ENCODE data around the gene ACKR2. TPM values are rescaled to one million over a fixed set of nuclear protein-coding genes. Genes with fewer than 3 reads are reported as not detected.

Gene ACKR2
- total and polyA plus RNA-seq, 2 of the 13 experiments (the other 11 are each of a cell fraction or from before 2014, with no cell fraction given) = 1.1 to 1.9 TPM

DNA sequence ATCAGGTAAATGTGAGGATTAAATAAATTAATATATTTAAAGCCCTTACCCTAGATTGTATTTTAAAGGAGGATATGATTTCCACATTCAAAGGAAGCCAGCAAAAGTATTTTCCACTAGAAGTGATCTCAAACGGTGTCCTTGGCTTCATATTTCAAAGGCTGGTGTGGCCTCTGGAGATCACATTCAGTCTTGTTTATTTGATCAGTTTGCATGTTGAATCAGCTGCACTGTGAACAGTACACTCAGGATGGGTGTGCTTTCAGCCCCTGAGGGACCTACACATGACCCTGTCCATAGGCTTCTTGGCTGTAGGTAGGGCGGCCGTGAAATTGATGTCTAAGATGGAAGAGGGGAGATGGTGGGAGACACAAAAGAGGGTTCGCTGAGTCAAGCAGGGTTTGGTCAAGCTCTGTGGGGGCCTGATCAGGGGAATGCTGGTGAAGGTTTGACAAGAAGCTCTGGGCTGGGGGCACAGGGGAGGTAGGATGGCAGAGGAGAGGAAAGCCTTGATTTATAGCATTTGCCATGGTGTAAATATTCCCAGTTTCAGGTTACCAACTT, 44.6 kb downstream of the ACKR2 start (continued):
- TF ChIP-seq, protein P1, sequence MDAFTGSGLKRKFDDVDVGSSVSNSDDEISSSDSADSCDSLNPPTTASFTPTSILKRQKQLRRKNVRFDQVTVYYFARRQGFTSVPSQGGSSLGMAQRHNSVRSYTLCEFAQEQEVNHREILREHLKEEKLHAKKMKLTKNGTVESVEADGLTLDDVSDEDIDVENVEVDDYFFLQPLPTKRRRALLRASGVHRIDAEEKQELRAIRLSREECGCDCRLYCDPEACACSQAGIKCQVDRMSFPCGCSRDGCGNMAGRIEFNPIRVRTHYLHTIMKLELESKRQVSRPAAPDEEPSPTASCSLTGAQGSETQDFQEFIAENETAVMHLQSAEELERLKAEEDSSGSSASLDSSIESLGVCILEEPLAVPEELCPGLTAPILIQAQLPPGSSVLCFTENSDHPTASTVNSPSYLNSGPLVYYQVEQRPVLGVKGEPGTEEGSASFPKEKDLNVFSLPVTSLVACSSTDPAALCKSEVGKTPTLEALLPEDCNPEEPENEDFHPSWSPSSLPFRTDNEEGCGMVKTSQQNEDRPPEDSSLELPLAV (CRISPR knock-in tag; conservative IDR thresholded peaks at IDR 0.05; ENCODE audit: low read depth) = no peak
- 0 out of 2 replicates have a peak, but pooled peaks have one; percentile 45 for TF ChIP-seq KLF9 (CRISPR knock-in tag; IDR thresholded peaks at IDR 0.05; ENCODE audit: low read depth)
- TF ChIP-seq, protein P2, sequence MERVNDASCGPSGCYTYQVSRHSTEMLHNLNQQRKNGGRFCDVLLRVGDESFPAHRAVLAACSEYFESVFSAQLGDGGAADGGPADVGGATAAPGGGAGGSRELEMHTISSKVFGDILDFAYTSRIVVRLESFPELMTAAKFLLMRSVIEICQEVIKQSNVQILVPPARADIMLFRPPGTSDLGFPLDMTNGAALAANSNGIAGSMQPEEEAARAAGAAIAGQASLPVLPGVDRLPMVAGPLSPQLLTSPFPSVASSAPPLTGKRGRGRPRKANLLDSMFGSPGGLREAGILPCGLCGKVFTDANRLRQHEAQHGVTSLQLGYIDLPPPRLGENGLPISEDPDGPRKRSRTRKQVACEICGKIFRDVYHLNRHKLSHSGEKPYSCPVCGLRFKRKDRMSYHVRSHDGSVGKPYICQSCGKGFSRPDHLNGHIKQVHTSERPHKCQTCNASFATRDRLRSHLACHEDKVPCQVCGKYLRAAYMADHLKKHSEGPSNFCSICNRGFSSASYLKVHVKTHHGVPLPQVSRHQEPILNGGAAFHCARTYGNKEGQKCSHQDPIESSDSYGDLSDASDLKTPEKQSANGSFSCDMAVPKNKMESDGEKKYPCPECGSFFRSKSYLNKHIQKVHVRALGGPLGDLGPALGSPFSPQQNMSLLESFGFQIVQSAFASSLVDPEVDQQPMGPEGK (CRISPR knock-in tag; IDR thresholded peaks at IDR 0.05) = peak; percentile 77
- peak; percentile 51 for TF ChIP-seq POLR2AphosphoS5 (IDR thresholded peaks at IDR 0.05; ENCODE audit: low read depth, low read length)
- TF ChIP-seq, protein P3, sequence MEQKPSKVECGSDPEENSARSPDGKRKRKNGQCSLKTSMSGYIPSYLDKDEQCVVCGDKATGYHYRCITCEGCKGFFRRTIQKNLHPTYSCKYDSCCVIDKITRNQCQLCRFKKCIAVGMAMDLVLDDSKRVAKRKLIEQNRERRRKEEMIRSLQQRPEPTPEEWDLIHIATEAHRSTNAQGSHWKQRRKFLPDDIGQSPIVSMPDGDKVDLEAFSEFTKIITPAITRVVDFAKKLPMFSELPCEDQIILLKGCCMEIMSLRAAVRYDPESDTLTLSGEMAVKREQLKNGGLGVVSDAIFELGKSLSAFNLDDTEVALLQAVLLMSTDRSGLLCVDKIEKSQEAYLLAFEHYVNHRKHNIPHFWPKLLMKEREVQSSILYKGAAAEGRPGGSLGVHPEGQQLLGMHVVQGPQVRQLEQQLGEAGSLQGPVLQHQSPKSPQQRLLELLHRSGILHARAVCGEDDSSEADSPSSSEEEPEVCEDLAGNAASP (CRISPR knock-in tag; IDR thresholded peaks at IDR 0.05; ENCODE audit: borderline replicate concordance) = peak; percentile 88
- peak; percentile 96 for TF ChIP-seq RXRB (CRISPR knock-in tag; IDR thresholded peaks at IDR 0.05; ENCODE audit: borderline replicate concordance)
- peak; percentile 76 for TF ChIP-seq SMAD3 (CRISPR knock-in tag; IDR thresholded peaks at IDR 0.05)
- TF ChIP-seq, protein P4, sequence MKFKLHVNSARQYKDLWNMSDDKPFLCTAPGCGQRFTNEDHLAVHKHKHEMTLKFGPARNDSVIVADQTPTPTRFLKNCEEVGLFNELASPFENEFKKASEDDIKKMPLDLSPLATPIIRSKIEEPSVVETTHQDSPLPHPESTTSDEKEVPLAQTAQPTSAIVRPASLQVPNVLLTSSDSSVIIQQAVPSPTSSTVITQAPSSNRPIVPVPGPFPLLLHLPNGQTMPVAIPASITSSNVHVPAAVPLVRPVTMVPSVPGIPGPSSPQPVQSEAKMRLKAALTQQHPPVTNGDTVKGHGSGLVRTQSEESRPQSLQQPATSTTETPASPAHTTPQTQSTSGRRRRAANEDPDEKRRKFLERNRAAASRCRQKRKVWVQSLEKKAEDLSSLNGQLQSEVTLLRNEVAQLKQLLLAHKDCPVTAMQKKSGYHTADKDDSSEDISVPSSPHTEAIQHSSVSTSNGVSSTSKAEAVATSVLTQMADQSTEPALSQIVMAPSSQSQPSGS (CRISPR knock-in tag; IDR thresholded peaks at IDR 0.05) = peak; percentile 80; the same call in 1 of the 2 replicates
- peak; percentile 43 for TF ChIP-seq SKI (IDR thresholded peaks at IDR 0.05; ENCODE audit: partially characterized antibody)
- peak; percentile 73; the same call in 1 of the 2 replicates for TF ChIP-seq NCOA1 (CRISPR knock-in tag; IDR thresholded peaks at IDR 0.05)
- peak; percentile 42; the same call in 1 of the 2 replicates for TF ChIP-seq POLR2G (IDR thresholded peaks at IDR 0.05; ENCODE audit: low read depth, low read length)
- TF ChIP-seq, protein P5, sequence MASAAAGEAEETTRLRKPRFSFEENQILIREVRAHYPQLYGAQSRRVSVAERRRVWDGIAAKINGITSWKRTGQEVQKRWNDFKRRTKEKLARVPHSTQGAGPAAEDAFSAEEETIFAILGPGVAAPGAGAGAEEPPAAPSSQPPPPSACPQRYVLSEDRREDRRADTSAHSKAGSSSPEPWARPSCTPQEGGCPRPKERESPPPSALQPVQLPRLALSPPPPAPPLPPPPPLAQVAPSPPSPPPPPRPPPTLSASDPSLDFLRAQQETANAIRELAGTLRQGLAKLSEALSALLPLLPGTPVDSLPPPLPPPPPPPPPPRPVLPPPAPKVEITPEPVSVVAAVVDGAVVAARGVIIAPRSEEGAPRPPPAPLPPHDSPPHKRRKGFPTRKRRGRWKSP (CRISPR knock-in tag; IDR thresholded peaks at IDR 0.05) = peak; percentile 53; the same call in 1 of the 2 replicates
- no peak for TF ChIP-seq HNRNPL (IDR thresholded peaks at IDR 0.05; ENCODE audit: low read depth, low read length)
- TF ChIP-seq, protein P6, sequence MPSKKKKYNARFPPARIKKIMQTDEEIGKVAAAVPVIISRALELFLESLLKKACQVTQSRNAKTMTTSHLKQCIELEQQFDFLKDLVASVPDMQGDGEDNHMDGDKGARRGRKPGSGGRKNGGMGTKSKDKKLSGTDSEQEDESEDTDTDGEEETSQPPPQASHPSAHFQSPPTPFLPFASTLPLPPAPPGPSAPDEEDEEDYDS (CRISPR knock-in tag; IDR thresholded peaks at IDR 0.05) = peak; percentile 71
- TF ChIP-seq, protein P7, sequence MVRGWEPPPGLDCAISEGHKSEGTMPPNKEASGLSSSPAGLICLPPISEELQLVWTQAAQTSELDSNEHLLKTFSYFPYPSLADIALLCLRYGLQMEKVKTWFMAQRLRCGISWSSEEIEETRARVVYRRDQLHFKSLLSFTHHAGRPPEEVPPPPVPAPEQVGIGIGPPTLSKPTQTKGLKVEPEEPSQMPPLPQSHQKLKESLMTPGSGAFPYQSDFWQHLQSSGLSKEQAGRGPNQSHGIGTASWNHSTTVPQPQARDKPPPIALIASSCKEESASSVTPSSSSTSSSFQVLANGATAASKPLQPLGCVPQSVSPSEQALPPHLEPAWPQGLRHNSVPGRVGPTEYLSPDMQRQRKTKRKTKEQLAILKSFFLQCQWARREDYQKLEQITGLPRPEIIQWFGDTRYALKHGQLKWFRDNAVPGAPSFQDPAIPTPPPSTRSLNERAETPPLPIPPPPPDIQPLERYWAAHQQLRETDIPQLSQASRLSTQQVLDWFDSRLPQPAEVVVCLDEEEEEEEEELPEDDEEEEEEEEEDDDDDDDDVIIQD (CRISPR knock-in tag; IDR thresholded peaks at IDR 0.05; ENCODE audit: low read depth) = peak; percentile 41; the same call in 1 of the 2 replicates
- peak; percentile 55 for TF ChIP-seq ZMYM4 (CRISPR knock-in tag; IDR thresholded peaks at IDR 0.05)
- no peak for TF ChIP-seq RBM22 (optimal IDR thresholded peaks at IDR 0.05; ENCODE audit: low read length)
- peak; percentile 83 for TF ChIP-seq IRF2 (CRISPR knock-in tag; IDR thresholded peaks at IDR 0.05)
- peak; percentile 81 to 85 for TF ChIP-seq NR2F1 (CRISPR knock-in tag; IDR thresholded peaks at IDR 0.05)
- peak; percentile 98 for TF ChIP-seq FOXA3 (CRISPR knock-in tag; IDR thresholded peaks at IDR 0.05)
